Neural progenitor cell (in vitro differentiated cells): ENCODE data around the gene AMTN.

Experiments
- CTCF ChIP-seq: fragments of 200-600 bp; sonication (generic); IDR thresholded peaks from 2 replicates; pipeline ENCODE4 v1.5.1; 2017; ENCODE audit warnings: antibody characterized with exemption, mild to moderate bottlenecking
- EZH2 ChIP-seq: fragments of 200-600 bp; sonication (generic); IDR thresholded peaks from 2 replicates; pipeline ENCODE4 v1.6.1; 2017; ENCODE audit warnings: antibody characterized with exemption, mild to moderate bottlenecking, moderate library complexity

GRCh38 chr4:70556856-70557255 lies 38.5 kb downstream of the AMTN start:
- no peak for TF ChIP-seq CTCF
- TF ChIP-seq EZH2, result no peak
